Stimulated activated CD4-positive, alpha-beta T cell treated with anti-CD3 and anti-CD28 coated beads, Interleukin-2, amount 100 ng/mL, for 24 hours (primary cell): ENCODE results near the gene CHST3.
"Not testable (repeated sequence)": the region's sequence is repeated elsewhere in the genome, so short reads cannot be mapped to it uniquely, and the experiment has no call there.

Experiments used
- DNase-seq, 2 donors: peaks; one replicate each; pipeline ENCODE4 v3.0.0-alpha.2; 2020

The CHST3 gene

GRCh38 chr10:71974489-71975021, 10.4 kb downstream of the CHST3 start:
- peak; percentile 55 to 62 for DNase-seq

- no peak for DNase-seq
Observed at GRCh38 chr10:71975087-71975870, 11.1 kb downstream of the CHST3 start.

GRCh38 chr10:71975871-71976725, 11.9 kb downstream of the CHST3 start:
- DNase-seq, result no peak

- not testable (repeated sequence) for DNase-seq
Observed at GRCh38 chr10:71977614-71977903, 13.4 kb downstream of the CHST3 start.

GRCh38 chr10:71978476-71978875, 14.3 kb downstream of the CHST3 start:
- DNase-seq, result no peak

- no peak for DNase-seq
Observed at GRCh38 chr10:71978988-71979691, 14.9 kb downstream of the CHST3 start.

GRCh38 chr10:71979692-71980062, 15.5 kb downstream of the CHST3 start:
- DNase-seq, result no peak

- no peak for DNase-seq
Observed at GRCh38 chr10:71980181-71981014, 16.2 kb downstream of the CHST3 start.

- no peak for DNase-seq
Observed at GRCh38 chr10:71981015-71981875, 17.1 kb downstream of the CHST3 start.

- DNase-seq, result no peak
Observed at GRCh38 chr10:71981876-71982230, 17.7 kb downstream of the CHST3 start.

GRCh38 chr10:71982269-71983178, 18.3 kb downstream of the CHST3 start:
- DNase-seq, result no peak

GRCh38 chr10:71984126-71984808, 20.1 kb downstream of the CHST3 start:
- no peak for DNase-seq

- DNase-seq, result no peak
Observed at GRCh38 chr10:71984809-71985388, 20.7 kb downstream of the CHST3 start.

GRCh38 chr10:71985542-71986250, 21.5 kb downstream of the CHST3 start:
- DNase-seq, result no peak

GRCh38 chr10:71988895-71989294, 24.7 kb downstream of the CHST3 start:
- DNase-seq, result not testable (repeated sequence)

GRCh38 chr10:71989661-71990454, 25.7 kb downstream of the CHST3 start:
- DNase-seq, result no peak

GRCh38 chr10:71990706-71991269, 26.6 kb downstream of the CHST3 start:
- no peak for DNase-seq

GRCh38 chr10:71995449-71995848, 31.3 kb downstream of the CHST3 start:
- DNase-seq, result no peak
